Measurements from ENCODE around the gene ENOX1.

Gene ENOX1

DNA sequence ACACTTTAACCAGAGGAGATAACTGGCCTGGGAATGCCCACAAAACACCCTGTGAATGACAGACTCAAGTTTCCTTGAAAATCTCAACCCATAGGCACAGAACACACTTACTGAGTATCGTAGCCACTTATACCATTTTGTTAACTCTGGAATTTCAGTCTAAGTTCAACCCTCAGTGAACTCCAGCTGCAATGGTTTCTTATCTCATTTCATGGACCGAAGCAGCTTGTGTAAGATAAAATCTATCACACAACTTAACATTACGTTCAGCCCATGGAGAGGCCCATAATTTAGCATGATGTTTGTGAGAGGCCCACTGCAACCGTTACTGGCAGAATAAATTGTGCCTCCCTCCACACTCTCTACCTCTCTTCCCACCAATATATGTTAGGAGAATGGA lies 440.3 kb downstream of the ENOX1 start:
- H3K4me3 ChIP-seq (ENCODE audit: low read depth, low read length): no peak overlapping the region
- TF ChIP-seq, protein P1, sequence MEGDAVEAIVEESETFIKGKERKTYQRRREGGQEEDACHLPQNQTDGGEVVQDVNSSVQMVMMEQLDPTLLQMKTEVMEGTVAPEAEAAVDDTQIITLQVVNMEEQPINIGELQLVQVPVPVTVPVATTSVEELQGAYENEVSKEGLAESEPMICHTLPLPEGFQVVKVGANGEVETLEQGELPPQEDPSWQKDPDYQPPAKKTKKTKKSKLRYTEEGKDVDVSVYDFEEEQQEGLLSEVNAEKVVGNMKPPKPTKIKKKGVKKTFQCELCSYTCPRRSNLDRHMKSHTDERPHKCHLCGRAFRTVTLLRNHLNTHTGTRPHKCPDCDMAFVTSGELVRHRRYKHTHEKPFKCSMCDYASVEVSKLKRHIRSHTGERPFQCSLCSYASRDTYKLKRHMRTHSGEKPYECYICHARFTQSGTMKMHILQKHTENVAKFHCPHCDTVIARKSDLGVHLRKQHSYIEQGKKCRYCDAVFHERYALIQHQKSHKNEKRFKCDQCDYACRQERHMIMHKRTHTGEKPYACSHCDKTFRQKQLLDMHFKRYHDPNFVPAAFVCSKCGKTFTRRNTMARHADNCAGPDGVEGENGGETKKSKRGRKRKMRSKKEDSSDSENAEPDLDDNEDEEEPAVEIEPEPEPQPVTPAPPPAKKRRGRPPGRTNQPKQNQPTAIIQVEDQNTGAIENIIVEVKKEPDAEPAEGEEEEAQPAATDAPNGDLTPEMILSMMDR (IDR thresholded peaks at IDR 0.05; ENCODE audit: low read depth, low read length, missing control alignments): no peak
- DNase-seq (ENCODE audit: low read depth): no peak

DNA sequence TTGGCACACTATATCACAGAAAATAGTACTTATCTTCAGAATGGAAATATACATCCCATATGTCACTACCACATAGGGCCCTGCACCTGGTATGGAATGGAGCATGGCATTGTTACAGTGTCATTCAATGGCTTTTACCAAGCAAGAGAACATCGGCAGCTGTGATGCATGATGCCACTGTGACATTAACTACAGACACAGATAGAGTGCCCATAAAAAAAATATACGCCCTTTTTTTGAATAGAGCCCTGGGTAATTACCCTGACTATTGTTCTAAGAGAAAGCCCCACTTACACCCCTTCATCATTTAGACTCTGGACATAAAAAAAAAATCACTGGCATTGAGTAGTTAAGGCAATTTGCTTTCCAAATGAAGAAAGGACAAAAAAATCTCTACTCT lies 443.1 kb downstream of the ENOX1 start:
- H3K4me3 ChIP-seq (ENCODE audit: low read depth, low read length): no peak overlapping the region
- TF ChIP-seq, protein P1 (IDR thresholded peaks at IDR 0.05; ENCODE audit: low read depth, low read length, missing control alignments): no peak
- no peak for DNase-seq (ENCODE audit: low read depth)

DNA sequence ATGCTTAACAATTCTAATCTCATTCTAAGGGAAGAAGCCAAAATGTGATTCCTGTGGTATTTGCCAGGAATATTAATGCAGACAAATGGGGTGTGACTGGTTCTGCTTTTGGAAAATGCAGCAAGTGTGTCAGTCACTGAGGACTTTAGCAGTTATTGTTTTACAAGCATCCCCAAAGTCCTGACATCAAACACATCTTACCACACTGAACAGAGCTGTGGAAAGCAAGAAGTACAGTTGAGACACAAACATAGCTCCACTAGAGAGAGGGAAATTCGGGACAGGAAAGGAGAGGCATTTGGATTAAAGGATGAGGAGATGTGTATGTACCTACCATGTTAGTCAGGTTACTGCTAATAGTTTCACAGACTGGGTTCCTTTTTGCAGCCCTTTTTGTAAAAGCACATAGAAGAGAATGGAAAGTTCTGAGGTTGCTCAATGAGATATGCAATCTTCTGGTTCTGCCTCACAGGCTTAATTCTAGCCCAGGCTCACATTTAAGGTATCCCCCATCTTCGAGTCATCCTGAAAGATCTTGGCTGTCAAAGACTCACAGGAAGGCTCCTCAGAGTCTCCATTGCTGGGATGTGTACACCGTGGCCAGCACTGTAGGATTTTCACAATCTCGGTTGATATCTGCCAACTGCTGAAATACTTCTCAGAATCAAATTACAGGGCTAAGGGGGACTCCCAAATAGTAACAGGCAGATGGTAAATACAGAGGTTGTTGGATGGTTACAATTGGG lies 446.8 kb downstream of the ENOX1 start:
- DNase-seq (ENCODE audit: low read depth): no peak
- no peak overlapping the region for H3K4me3 ChIP-seq (ENCODE audit: low read depth, low read length)
- TF ChIP-seq, protein P1 (IDR thresholded peaks at IDR 0.05; ENCODE audit: low read depth, low read length, missing control alignments): no peak

DNA sequence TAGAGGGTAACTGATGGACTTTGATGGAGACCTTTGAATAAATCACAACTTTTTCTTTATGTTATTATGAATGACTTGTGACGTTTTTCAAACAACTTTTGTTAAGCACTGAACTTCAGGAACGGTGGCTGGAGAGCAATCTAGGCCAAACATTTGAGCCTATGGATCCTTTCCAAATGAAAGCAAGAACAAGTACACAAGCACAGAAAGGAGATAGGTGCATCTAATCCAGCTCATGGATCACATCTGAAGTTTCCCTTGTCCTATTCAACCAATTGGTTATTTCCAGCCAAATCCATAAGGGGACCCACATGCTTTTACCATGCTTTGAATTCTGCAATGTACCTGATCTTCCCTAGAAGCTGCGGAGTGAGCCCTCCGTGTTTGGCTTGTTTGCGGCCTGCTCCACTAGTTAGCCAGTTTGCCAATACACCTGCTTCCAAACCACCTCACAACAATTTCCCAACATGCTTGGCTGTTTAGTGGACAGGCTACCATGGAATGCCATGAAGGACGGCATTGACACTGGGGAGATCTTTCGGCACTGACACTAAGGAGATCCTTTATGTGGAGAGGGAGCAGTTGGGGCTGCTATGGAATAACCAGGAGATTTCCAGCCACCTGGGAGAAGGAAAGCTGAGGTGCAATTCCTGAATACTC lies 447.5 kb downstream of the ENOX1 start:
- TF ChIP-seq, protein P1 (IDR thresholded peaks at IDR 0.05; ENCODE audit: low read depth, low read length, missing control alignments): no peak
- DNase-seq (ENCODE audit: low read depth): no peak
- no peak overlapping the region for H3K4me3 ChIP-seq (ENCODE audit: low read depth, low read length)

DNA sequence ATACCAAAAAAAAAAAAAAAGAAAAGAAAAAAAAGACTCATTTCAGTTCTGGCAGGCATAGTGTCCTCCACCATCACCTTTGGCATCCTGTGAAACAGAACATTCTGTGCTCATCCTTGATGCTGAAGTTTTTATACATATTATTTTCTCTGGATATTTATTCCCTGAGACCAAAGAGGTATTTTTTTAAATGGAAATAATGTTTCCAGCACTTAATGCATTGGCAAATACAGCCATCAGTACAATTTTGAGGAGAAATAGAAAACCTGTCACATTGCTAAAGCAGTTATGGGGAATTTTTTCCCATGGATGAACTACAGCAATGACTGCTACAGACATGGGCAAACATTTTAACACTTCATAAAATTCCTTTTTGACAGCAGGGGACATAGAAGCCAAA lies 451.0 kb downstream of the ENOX1 start:
- TF ChIP-seq, protein P1 (IDR thresholded peaks at IDR 0.05; ENCODE audit: low read depth, low read length, missing control alignments): no peak
- no peak for DNase-seq (ENCODE audit: low read depth)
- no peak overlapping the region for H3K4me3 ChIP-seq (ENCODE audit: low read depth, low read length)

DNA sequence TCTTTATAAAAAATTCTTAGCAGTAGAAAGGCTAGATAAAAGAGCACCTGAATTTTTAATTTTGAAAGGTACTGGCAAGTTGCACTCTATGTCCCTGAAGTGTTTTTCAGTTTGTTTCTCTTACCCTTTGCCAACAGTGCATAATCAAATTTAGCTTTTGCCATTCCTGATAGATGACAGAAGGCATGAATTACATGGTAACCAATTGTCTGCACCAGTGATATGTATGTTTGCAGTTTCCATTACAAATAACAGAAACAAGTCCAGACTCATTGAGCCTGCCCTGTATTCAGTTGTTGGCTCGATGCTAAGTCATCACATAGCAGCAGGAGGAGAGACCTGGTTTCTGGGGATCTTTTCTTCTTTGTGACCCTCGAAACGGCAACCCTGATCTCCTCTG lies 453.6 kb downstream of the ENOX1 start:
- TF ChIP-seq, protein P1 (IDR thresholded peaks at IDR 0.05; ENCODE audit: low read depth, low read length, missing control alignments): no peak
- DNase-seq (ENCODE audit: low read depth): no peak
- no peak overlapping the region for H3K4me3 ChIP-seq (ENCODE audit: low read depth, low read length)

Measured in GM12864 (cell line).